GM19463 (cell line): ENCODE measurements around the gene TMEM186.
"Not testable (repeated sequence)": the region's sequence is repeated elsewhere in the genome, so short reads cannot be mapped to it uniquely, and the experiment has no call there.

ENCODE experiments used
- ATAC-seq: cut with Tn5 transposase; IDR thresholded peaks from one replicate; pipeline ENCODE4 v1.9.1; 2021; ENCODE audit warnings: mild to moderate bottlenecking, moderate library complexity; ENCODE audit not compliant: unreplicated experiment

TMEM186 gene

DNA sequence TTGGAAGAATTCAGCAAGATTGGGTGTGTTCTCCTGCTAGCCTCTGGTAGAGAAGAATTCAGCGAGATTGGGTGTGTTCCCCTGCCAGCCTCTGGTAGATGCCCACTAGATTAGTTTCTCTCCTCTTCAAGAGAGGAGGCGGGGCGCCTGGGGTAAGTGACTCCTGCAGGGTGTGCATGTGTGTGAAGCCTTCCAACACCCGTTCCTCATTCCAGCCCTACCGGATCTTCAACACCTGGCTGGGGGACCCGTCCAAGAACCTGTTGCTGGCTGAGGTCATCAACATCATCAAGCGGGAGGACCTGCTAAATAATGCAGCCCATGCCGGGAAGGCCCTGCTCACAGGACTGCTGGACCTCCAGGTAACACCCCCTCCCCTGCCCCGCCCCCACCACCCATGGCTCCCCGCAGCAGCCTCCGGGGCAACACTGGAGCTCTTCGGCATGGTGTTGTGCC is 21.3 kb downstream of the TMEM186 start:
- no peak for ATAC-seq

DNA sequence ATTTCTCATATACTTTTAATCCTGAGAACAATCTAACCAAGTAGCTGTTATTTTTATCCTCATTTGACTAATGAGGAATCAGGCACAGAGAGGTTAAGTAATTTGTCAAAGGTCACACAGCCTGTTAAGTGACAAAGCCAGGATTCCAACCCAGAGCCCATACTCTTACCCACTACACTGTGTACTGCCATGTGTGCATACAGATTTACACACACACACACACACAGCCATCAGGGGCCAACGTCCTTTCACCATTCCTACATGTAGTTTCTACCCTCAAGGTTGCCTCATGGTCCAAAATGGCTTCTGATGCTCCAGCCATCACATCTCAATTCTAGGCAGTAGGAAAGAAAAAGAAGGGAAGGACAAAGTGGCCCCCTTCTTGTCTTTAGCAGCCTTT is 22.1 kb downstream of the TMEM186 start:
- ATAC-seq: no peak

DNA sequence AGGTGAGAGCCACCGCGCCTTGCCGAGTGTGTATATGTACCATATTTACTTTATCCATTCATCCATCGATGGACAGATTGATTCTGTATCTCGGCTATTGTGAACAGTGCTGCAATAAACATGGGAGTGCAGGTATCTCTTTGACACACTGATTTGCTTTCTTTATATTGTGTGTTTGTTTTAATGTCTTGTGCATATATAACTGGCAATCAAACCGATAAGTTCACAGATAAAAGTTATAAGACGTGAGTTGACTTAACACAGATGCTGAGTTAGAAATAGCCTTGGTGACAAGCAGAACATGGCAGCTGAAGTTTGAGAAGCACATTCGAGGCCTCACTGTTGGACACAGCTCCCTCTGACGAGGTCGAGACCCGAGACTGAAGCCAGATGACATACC is 23.2 kb downstream of the TMEM186 start:
- ATAC-seq: no peak

DNA sequence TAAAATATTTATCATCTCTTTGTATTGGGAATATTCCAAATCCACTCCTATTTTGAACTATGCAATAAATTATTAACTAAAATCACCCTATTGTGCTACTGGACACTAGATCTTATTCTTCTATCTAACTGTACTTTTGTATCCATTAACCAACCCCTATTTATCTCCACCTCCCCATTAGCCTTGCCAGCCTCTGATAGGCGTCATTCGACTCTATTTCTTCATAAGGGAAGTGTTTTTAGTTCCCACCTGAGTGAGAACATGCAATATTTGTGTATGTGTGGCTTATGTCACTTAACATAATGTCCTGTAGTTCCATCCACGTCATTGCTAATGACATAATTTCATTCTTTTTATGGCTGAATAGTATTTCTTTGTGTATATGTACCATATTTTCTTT is 23.9 kb downstream of the TMEM186 start:
- no peak for ATAC-seq

DNA sequence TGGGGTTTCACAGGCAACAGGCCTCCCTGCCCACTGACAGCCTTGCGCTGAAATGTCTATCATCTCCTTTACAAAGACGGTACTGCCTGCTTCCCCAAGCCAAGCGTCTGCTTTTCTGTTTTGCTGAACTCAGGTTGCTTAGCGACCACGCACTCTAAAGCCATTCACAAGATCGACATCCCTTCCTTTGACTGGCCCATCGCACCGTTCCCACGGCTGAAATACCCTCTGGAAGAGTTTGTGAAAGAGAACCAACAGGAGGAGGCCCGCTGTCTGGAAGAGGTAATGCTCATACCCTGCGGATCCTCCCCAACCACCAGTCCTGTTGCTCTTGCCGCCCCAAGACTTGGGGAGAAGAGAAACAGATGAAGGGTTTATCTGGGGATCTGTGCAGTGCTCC is 28.7 kb downstream of the TMEM186 start:
- ATAC-seq: no peak

DNA sequence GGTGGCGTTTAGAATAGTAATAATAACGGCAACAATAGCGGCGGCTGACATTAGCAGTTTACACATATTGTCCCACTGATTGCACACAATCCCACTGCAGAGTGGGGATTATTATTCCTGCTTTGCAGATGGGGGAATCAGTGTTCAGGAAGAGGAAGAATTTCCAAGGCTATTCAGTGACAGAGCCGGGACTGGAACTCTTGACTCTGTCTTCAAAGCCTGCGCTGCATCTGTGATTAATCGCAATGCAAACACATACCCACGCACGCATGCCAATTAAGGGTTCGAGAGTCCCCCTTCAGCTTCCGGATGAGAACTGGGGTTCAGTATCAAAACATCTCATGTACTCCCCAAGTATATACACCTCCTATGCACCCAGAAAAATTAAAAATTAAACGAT is 29.2 kb downstream of the TMEM186 start:
- ATAC-seq: no peak

DNA sequence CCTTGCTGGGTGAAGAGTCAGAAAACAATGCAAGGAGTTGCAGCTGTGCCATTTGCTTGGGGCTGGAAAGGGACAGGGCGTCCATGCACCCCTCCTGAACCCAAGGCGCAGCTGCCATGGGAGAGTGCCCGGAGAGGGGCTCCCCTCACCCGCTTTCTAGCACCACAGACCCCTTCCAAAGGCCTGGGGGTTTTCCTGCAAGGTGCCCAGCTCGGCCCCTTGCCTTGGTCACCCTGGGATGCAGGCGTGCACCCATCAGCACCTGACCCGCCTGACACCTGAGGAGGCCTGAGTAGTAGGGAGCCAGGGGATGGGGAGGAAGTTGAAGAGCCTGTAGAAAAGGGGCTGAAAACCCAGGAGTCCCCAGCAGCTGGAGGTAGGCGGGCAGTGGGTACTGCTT is 30.3 kb downstream of the TMEM186 start:
- ATAC-seq: no peak

DNA sequence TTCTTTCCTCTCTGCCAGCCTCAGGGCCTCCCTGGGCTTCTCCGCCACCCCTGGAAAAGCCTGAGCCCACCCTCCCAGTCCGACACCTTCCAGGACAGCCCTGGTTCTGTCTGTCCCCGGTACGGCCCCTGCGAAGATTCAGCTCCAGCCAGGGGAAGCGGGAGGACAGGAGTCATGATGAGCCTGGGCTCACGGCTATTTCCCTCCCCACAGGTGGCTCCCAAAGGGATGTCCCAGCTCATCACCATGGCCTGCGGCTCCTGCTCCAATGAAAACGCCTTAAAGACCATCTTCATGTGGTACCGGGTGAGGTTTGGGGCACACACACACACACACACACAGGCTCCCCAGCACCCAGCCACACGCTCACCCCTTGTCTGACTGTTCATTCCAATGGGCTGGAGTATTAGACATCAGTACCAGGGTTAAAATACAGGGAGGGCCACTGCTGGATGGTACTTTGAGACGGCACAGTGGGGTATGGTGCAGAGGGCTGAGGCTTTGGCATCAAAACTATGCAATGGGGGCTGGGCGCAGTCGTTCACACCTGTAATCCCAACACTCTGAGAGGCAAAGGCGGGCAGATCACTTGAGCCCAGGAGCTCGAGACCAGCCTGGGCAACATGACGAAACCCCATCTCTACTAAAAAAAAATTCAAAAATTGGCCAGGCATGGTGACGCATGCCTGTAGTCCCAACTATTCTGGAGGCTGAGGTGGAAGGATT is 32.8 kb downstream of the TMEM186 start:
- no peak for ATAC-seq

DNA sequence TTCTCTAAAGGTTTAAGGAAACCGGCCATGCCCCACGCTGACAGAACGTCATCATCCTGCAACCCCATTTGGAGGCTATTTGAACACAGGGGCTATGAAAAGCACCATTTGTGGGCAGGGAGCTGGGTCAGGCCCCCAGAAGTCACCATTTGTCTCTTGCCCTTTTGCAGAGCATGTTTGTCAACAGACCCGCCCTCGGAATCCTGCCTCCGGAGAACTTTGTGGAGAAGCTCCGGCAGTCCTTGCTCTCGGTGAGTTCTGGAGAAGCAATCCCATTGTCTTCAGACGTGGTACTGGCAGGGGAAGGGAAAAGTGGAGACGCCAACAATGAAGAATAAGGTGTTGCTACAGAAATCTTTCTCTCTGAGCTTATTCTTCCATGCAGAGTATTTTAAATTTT is 33.5 kb downstream of the TMEM186 start:
- no peak for ATAC-seq

DNA sequence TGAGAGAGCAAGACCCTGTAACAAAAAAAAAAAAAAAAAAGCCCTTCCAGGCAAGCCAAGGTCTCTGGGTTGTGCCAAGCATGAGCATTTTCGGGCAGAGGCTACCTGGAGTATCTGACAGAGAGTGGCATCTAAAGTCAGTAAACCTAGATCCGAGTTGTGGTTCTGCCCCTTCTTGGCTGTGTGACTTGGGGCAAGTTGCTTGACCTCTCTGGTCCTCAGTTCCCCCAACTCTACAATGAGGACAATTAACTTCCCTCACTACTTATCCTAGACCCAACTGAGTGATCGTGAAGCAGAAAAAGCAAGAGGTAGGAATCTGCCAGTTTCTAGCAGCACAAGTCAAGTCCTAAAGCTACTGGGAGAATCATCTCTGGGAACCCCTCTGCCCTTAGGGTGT is 34.4 kb downstream of the TMEM186 start:
- no peak for ATAC-seq

DNA sequence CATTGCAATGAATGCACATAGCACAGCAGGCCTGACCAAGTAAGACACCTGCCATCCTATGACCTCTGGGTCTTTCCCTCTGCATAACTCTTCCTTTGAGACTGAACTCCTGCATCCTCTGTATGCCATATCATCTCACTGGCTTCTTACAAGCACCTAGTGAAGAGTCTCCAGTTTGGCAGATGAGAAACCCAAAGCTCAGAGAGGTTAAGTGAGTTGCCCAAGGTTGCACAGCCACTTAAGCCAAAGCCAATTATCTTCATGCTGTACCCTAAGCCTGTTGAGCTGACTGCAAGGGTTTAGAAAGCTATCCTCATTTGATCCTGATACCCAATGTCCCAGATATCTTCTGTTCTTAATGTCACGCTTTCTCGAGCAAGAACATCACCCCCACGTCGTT is 35.2 kb downstream of the TMEM186 start:
- ATAC-seq: no peak

DNA sequence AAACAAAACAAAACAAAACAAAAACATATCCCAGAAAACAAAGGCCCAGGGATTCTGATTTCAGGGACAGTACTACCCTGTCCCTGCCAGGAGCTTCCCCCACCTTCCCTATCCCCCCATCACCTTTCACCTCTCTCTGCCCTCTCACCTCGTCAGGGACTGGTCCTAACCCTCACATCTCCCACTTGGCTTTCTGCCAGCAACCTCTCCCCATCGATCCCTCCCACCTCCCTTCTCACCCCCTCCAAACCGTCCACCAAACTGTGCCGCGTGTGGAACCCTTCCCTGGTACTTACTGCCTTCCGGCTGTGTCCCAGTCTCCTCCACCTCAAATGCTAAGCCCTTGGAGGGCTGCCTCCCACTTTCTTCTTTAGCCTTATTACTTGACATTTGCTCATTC is 36.4 kb downstream of the TMEM186 start:
- ATAC-seq: no peak

DNA sequence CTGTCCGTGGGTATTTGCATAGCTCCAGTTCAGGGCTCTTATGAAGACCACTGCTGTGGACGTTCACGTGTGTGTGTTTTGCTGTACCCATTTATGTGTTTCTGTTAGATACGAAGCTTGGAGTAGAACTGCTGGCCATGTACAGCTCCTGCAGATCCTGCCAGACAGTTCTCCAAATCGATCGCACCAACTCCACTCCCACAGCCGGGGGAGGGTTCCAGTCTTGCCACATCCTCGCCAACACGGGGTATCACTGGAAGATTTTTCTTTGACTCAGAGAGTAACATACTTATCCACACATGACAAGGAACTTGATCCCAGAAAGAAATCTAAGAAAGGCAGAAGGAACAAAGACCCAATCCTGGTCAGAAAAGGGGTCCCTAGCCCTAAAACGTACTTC is 37.4 kb downstream of the TMEM186 start:
- ATAC-seq: no peak

DNA sequence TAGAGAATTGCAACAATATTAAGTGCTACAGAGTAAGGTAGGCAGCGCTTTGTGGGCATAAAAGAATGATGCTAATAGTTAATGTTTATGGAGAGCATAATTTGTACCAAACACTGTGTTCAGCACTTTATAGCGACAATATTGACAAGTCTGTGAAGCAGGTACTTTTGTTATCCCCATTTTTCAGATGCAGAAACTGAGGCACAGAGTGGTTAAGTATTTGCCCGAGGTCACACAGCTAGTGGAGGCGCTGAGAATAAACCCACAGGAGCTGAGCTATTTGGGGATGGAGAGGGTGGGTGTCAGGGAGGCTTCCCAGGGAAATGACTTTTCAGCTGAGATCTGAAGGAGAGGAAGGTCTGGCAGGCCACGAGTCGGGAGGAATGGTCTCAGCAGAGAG is 39.4 kb downstream of the TMEM186 start:
- no peak for ATAC-seq

DNA sequence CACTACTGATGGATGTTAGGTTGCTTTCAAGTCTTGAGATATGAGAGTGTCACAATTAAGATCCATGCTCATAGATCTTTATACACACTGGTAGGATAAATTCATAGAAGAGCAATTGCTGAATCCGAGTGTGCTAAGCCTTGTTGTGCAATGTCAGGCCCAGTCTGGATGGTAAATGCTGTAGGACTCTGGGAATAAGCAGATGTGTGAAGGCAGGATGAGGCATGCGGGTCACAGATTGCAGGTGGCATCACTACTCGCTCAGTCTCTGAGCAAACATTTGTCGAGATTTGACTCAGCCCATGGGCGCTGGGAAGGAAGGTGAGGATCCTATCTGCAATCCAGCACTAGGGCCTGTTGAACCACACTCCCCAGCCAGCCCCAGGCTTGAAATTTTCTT is 40.7 kb downstream of the TMEM186 start:
- no peak for ATAC-seq

DNA sequence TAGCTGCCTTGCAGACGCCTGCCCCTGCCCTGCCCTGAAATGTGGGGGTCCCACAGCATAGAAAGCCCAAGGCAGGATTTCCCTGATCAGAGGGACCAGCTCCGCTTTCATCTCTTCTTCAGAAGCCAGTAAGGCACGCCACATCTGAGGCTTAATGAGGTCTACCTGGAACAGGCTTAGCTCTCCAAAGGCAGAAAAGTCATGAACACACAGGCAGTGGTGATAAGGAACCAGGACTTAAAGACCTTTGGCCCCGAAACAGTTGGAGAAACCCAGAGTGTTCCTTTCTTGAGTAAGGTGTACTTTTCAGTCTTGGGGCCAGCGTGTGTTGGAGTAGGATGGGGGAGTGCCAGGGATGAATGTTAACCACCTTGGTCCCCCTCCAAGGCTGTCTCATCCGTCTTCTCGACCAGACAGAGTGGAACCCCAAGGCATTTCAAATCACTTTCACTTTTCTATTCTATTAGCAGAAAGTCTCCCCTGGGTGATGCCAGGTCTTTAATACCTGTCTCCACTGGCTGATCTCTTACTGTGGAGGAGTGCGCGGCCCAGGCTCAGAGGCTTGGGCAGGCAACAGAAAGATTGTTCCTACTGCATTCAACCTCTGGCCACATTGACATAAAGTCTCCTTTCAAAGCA is 43.9 kb downstream of the TMEM186 start:
- no peak for ATAC-seq

DNA sequence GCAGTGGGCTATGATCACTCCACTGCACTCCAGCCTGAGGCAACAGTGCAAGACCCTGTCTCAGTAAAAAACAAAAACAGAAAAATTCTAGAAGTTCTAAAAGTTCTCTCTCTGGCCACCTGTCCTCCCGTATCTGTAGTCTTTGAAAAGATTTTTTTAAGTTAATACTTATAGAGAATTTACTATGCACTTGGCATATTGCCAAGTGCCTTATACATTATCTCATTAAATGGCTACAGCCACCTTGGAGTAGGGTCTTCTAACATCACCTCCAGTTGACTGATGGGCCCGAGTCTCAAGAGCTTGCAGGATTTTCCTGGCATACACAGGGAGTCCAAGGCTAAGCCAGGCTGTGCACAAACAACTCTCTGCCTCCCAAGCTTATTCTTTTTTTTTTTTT is 44.7 kb downstream of the TMEM186 start:
- no peak for ATAC-seq

DNA sequence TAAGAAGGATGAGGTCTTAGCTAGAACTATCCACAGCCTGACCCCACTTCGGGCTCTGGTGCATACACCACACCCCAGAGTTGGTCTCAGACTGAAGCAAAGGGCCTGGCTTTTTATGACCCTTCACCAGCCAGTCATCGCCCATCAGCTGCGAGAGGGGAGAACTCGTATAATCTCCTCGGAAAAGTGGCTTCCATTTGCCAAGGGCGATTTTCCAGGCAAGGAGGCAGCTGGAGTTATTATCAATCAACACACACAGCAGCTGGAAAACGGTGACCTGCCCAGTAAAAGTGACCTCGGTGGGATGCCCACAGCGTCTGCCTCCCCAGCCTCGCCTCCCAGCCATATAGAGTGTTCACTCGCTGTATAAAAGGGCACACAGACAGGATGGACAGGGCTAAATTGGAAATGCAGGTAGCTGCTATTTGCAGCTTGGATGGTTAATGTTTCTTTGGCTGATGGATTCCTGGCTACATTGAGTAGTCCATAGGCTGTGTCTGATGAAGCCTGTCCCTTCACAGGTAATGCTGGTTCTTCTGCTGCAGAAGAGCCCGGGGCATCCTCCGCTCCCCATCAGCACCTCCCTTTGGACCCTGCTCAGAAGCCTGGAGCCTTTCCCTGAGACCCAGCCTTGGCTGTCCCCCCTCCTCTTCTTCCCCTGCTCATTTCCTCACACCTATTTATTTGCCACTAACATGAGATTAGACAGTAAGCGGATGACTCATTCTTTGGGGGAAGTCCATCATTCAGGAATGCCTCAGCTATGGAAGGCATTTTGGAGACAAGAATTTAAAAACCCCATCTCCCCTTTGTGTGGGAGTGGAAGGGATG is 45.7 kb downstream of the TMEM186 start:
- no peak for ATAC-seq

DNA sequence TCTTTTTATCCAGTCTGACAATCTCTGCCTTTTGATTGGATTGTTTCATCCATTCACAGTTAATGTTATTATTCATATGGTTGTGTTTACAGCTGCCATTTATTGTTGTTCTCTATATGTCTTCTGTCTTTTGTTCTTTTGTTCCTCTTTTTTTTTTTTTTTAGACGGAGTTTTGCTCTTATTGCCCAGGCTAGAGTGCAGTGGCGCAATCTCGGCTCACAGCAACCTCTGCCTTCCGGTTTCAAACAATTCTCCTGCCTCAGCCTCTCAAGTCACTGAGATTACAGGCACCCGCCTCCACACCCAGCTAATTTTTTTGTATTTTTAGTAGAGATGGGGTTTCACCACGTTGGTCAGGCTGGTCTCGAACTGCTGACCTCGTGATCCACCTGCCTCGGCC is 48.5 kb downstream of the TMEM186 start:
- not testable (repeated sequence) for ATAC-seq
